SK-N-SH (cell line): Measurements from ENCODE around the gene ARPIN. TPM values are rescaled to one million over a fixed set of nuclear protein-coding genes. Genes with fewer than 3 reads are reported as not detected.

ENCODE experiments used
- CTCF ChIA-PET: fragments of 300-600, 350-600 bp; formaldehyde crosslinking; extraction: SDS; loops from one replicate; lab custom pipeline; 2021; lab: Yijun Ruan, JAX
- POLR2A ChIA-PET: fragments of 350-600 bp; sonication (Branson Sonifier 250); formaldehyde crosslinking; extraction: SDS; loops from one replicate; lab custom pipeline; 2020; ENCODE audit warnings: antibody characterized with exemption, inconsistent platforms; lab: Yijun Ruan, JAX
- DNase-seq: peaks from one replicate; pipeline ENCODE4 v3.0.0; 2012
- H2AFZ ChIP-seq: fragments of 200-600 bp; sonication (generic); 2 replicates; pipeline ENCODE4 v1.8.1; 2016; ENCODE audit warnings: antibody characterized with exemption, mild to moderate bottlenecking, low read depth
- H3F3A ChIP-seq: fragments of 200-600 bp; sonication (generic); replicated peaks from 2 replicates; pipeline ENCODE3; 2016; ENCODE audit warnings: antibody characterized with exemption, mild to moderate bottlenecking; ENCODE audit not compliant: insufficient read depth
- H3K27ac ChIP-seq, 2 experiments: fragments of 200-500 bp in 1 of 2; fragments of 200-600 bp in 1 of 2; sonication (Bioruptor generic) in 1 of 2; sonication (generic), shearing (Covaris generic) in 1 of 2; 2 replicates each; pipeline versions ENCODE4 v1.5.1 to v1.6.1; 2014 to 2016; ENCODE audit warnings: low read depth in 2 of 2, inconsistent platforms in 1 of 2, low read length in 1 of 2, mild to moderate bottlenecking in 1 of 2, mixed read lengths in 1 of 2
- H3K27me3 ChIP-seq: fragments of 200-600 bp; sonication (generic), shearing (Covaris generic); 2 replicates; pipeline ENCODE4 v1.6.1; 2016; ENCODE audit warnings: mixed run types; ENCODE audit not compliant: insufficient read depth
- H3K36me3 ChIP-seq, 2 experiments: fragments of 200-500 bp in 1 of 2; fragments of 200-600 bp in 1 of 2; sonication (Bioruptor generic) in 1 of 2; sonication (generic) in 1 of 2; replicated peaks in 1 of 2; 2 replicates each; pipeline versions ENCODE3 to v1.5.1; 2014 to 2016; ENCODE audit warnings: low read length in 1 of 2, mild to moderate bottlenecking in 1 of 2; ENCODE audit not compliant: insufficient read depth in 2 of 2, control insufficient read depth in 1 of 2
- H3K4me1 ChIP-seq, 2 experiments: fragments of 200-500 bp in 1 of 2; fragments of 200-600 bp in 1 of 2; sonication (Bioruptor generic) in 1 of 2; sonication (generic), shearing (Covaris generic) in 1 of 2; 2 replicates each; pipeline versions ENCODE4 v1.5.1 to v1.6.1; 2014 to 2016; ENCODE audit warnings: low read depth in 1 of 2, low read length in 1 of 2, mixed run types in 1 of 2; ENCODE audit not compliant: insufficient read depth in 2 of 2, control insufficient read depth in 1 of 2
- H3K4me2 ChIP-seq: fragments of 200-600 bp; sonication (generic), shearing (Covaris generic); 2 replicates; pipeline ENCODE4 v1.6.1; 2017; ENCODE audit warnings: mixed run types
- H3K4me3 ChIP-seq, 2 experiments: fragments of 200-500 bp in 1 of 2; fragments of 200-600 bp in 1 of 2; sonication (Bioruptor generic) in 1 of 2; sonication (generic), shearing (Covaris generic) in 1 of 2; 2 replicates each; pipeline versions ENCODE4 v1.5.1 to v1.8.1; 2014 to 2016; ENCODE audit warnings: low read depth in 2 of 2, inconsistent platforms in 1 of 2, low read length in 1 of 2, mild to moderate bottlenecking in 1 of 2, mixed read lengths in 1 of 2, moderate library complexity in 1 of 2
- H3K79me2 ChIP-seq: fragments of 200-600 bp; sonication (generic); 2 replicates; pipeline ENCODE4 v1.8.1; 2017; ENCODE audit warnings: mild to moderate bottlenecking; ENCODE audit not compliant: insufficient read depth
- H3K9ac ChIP-seq: fragments of 200-600 bp; sonication (generic); 2 replicates; pipeline ENCODE4 v1.6.1; 2017; ENCODE audit warnings: mixed run types
- H3K9me2 ChIP-seq: fragments of 200-600 bp; sonication (generic); 2 replicates; pipeline ENCODE4 v1.6.1; 2017; ENCODE audit warnings: mixed run types
- H3K9me3 ChIP-seq: fragments of 200-600 bp; sonication (generic); 2 replicates; pipeline ENCODE4 v1.6.1; 2017; ENCODE audit warnings: mixed run types, mild to moderate bottlenecking, moderate library complexity
- H4K20me1 ChIP-seq: fragments of 200-600 bp; sonication (generic); 2 replicates; pipeline ENCODE4 v1.6.1; 2017; ENCODE audit warnings: mild to moderate bottlenecking, mixed run types; ENCODE audit not compliant: insufficient read depth
- CHD2 ChIP-seq: fragments of 150-350 bp; IDR thresholded peaks from 2 replicates; pipeline ENCODE4 v1.6.1; 2018; ENCODE audit warnings: low read length; ENCODE audit not compliant: partially characterized antibody
- ELF1 ChIP-seq: IDR thresholded peaks from 2 replicates; pipeline ENCODE4 v1.4.0; 2012
- FOSL2 ChIP-seq: IDR thresholded peaks from 2 replicates; pipeline ENCODE4 v1.4.0; 2012; ENCODE audit warnings: low read depth, mild to moderate bottlenecking, moderate library complexity, borderline replicate concordance
- JUND ChIP-seq: IDR thresholded peaks from 2 replicates; pipeline ENCODE4 v1.4.0; 2012
- MEF2A ChIP-seq: IDR thresholded peaks from 2 replicates; pipeline ENCODE4 v1.4.0; 2012; ENCODE audit warnings: low read depth, borderline replicate concordance
- NFIC ChIP-seq: IDR thresholded peaks from 2 replicates; pipeline ENCODE4 v1.4.0; 2012; ENCODE audit warnings: borderline replicate concordance
- POLR2AphosphoS5 ChIP-seq: IDR thresholded peaks from 2 replicates; pipeline ENCODE4 v1.6.1; 2012; ENCODE audit warnings: low read depth, low read length
- RAD21 ChIP-seq: IDR thresholded peaks from 2 replicates; pipeline ENCODE4 v1.6.1; 2012; ENCODE audit warnings: mild to moderate bottlenecking, low read length
- SIN3A ChIP-seq: IDR thresholded peaks from 2 replicates; pipeline ENCODE4 v1.6.1; 2012; ENCODE audit warnings: low read depth, mild to moderate bottlenecking, low read length, moderate library complexity, borderline replicate concordance
- SMC3 ChIP-seq: IDR thresholded peaks from 2 replicates; pipeline ENCODE4 v1.6.1; 2012; ENCODE audit warnings: low read depth, low read length, improper control_type of control experiment
- YY1 ChIP-seq: IDR thresholded peaks from 2 replicates; pipeline ENCODE4 v1.4.0; 2012; ENCODE audit warnings: low read depth, mild to moderate bottlenecking
- WGBS: methylation state at CpG from one replicate; pipeline ENCODE4 v1.1.6; 2017; ENCODE audit warnings: low lambda C conversion rate; 5-methylcytosine and 5-hydroxymethylcytosine counted together
- polyA plus RNA-seq, 3 experiments: library from polyadenylated mRNA; depleted of rRNA; stranded (reverse); fragments of >200 nt; gene quantifications; 2 replicates each; pipeline ENCODE4 v1.2.3, GENCODE V29; 2012
- TF ChIP-seq, protein P1 (sequence below): IDR thresholded peaks from 2 replicates; pipeline ENCODE4 v1.6.1; 2012; ENCODE audit warnings: mild to moderate bottlenecking, low read depth, low read length, moderate library complexity
- TF ChIP-seq, protein P2 (sequence below): IDR thresholded peaks from 2 replicates; pipeline ENCODE4 v1.4.0; 2012; ENCODE audit warnings: low read depth, borderline replicate concordance
- TF ChIP-seq, protein P3 (sequence below): fragments of 150-350 bp; IDR thresholded peaks from 2 replicates; pipeline ENCODE4 v1.6.1; 2017; ENCODE audit warnings: antibody characterized with exemption, low read length, low read depth, borderline replicate concordance

Gene ARPIN
- polyA plus RNA-seq, 1 of the 3 experiments (the other 2 are of a cell fraction), result 13.5 TPM

DNA sequence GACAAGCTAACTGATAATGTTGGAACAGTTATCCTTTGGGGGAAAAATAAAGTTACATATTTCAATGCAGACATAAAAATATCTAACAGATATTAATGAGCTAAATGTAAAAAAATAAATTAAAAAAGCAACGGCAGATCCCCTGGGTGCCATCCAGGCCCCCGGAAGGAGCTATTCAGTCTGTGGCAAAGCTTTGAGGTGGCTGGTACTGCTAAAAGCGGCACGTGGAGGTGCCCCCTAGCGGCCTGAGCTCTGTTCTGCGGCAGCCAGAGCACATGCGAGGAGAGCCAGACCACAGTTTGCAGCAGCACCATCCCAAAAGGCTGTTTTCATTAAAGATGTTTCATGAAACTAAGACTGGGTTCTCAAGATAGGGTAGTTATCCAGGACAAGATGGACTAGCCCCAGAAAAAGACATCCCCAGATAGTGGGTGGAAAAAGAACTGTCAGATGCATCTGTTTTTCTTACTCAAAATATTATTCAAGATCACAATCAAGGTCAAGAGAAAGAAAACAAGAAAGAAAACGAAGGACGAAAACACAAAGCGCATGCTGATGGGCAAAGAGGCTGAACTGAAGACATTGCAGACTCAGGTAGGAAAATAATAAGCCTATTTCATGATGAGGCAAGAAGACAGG lies 37.7 kb downstream of the ARPIN start (continued):
- TF ChIP-seq, protein P1, sequence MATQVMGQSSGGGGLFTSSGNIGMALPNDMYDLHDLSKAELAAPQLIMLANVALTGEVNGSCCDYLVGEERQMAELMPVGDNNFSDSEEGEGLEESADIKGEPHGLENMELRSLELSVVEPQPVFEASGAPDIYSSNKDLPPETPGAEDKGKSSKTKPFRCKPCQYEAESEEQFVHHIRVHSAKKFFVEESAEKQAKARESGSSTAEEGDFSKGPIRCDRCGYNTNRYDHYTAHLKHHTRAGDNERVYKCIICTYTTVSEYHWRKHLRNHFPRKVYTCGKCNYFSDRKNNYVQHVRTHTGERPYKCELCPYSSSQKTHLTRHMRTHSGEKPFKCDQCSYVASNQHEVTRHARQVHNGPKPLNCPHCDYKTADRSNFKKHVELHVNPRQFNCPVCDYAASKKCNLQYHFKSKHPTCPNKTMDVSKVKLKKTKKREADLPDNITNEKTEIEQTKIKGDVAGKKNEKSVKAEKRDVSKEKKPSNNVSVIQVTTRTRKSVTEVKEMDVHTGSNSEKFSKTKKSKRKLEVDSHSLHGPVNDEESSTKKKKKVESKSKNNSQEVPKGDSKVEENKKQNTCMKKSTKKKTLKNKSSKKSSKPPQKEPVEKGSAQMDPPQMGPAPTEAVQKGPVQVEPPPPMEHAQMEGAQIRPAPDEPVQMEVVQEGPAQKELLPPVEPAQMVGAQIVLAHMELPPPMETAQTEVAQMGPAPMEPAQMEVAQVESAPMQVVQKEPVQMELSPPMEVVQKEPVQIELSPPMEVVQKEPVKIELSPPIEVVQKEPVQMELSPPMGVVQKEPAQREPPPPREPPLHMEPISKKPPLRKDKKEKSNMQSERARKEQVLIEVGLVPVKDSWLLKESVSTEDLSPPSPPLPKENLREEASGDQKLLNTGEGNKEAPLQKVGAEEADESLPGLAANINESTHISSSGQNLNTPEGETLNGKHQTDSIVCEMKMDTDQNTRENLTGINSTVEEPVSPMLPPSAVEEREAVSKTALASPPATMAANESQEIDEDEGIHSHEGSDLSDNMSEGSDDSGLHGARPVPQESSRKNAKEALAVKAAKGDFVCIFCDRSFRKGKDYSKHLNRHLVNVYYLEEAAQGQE, result no peak
- peak; percentile 95 for TF ChIP-seq SMC3
- TF ChIP-seq YY1, result no peak
- TF ChIP-seq ELF1, result no peak
- peak; percentile 85 for TF ChIP-seq RAD21
- peak; percentile 28 for TF ChIP-seq CHD2

DNA sequence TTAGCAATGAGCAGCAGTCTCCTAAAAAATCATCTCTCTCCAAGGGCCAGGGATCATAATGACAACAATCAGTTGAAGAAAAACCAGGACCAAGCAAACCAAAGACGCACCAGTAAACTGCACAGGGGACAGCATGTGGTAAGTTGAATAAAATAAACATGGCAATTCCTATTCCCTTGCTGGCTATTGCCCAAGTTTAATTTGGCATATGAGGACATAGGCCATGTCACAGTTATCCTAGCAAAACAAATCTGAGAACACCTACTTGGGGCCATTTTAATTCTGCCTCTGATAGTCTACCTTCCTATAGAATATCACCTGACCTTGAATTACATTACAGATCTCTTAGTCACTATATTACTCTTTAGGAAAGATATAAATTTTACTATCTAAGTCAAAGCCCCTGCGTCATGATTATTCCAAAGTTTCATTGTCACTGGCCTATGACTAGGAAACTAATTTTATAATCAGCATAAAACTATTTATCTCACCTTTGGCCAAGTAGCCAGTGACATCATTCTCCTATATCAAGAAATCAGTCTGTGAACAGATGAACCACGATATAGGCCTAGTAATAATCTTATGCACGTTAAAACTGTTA lies 42.0 kb downstream of the ARPIN start:
- DNase-seq, result no peak
- H3K79me2 ChIP-seq, result no peaks in the 10 kb centered on the region
- no peaks in the 10 kb centered on the region for H3K9me2 ChIP-seq
- no peak overlapping the region for H3K4me2 ChIP-seq
- WGBS, result 95% methylated on average over 4 of the region's 4 CpGs
- no peaks in the 10 kb centered on the region for H3K9me3 ChIP-seq
- TF ChIP-seq JUND, result no peak
- TF ChIP-seq CHD2, result no peak
- TF ChIP-seq, protein P2, sequence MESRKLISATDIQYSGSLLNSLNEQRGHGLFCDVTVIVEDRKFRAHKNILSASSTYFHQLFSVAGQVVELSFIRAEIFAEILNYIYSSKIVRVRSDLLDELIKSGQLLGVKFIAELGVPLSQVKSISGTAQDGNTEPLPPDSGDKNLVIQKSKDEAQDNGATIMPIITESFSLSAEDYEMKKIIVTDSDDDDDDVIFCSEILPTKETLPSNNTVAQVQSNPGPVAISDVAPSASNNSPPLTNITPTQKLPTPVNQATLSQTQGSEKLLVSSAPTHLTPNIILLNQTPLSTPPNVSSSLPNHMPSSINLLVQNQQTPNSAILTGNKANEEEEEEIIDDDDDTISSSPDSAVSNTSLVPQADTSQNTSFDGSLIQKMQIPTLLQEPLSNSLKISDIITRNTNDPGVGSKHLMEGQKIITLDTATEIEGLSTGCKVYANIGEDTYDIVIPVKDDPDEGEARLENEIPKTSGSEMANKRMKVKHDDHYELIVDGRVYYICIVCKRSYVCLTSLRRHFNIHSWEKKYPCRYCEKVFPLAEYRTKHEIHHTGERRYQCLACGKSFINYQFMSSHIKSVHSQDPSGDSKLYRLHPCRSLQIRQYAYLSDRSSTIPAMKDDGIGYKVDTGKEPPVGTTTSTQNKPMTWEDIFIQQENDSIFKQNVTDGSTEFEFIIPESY, result no peak
- no peak for TF ChIP-seq ELF1
- no peak for TF ChIP-seq NFIC
- TF ChIP-seq MEF2A, result no peak
- no peak for TF ChIP-seq POLR2AphosphoS5
- TF ChIP-seq, protein P3, sequence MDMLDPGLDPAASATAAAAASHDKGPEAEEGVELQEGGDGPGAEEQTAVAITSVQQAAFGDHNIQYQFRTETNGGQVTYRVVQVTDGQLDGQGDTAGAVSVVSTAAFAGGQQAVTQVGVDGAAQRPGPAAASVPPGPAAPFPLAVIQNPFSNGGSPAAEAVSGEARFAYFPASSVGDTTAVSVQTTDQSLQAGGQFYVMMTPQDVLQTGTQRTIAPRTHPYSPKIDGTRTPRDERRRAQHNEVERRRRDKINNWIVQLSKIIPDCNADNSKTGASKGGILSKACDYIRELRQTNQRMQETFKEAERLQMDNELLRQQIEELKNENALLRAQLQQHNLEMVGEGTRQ, result no peak
- no peak for TF ChIP-seq FOSL2
- no peak for TF ChIP-seq SIN3A
- TF ChIP-seq RAD21, result no peak
- ChIA-PET CTCF (interaction anchor here (0.9 to 8.2 kb wide), 3 partner anchors 15 to 131 kb away, joined by 3 to 153 read pairs (median 3); no protein-coding TSS in a partner anchor), POLR2A (no interaction called here)
- no peak overlapping the region for H2AFZ ChIP-seq
- peaks cover 28 to 35% of the 10 kb centered on the region in 2 experiments for H3K36me3 ChIP-seq
- no peak overlapping the region for H3K4me3 ChIP-seq
- no peaks in the 10 kb centered on the region for H3F3A ChIP-seq
- H3K27me3 ChIP-seq, result no peaks in the 10 kb centered on the region
- no peaks in the 10 kb centered on the region for H4K20me1 ChIP-seq
- no peak overlapping the region for H3K9ac ChIP-seq
- no peak overlapping the region for H3K27ac ChIP-seq
- no peaks in the 10 kb centered on the region for H3K4me1 ChIP-seq
